Caco-2 (cell line): Measurements from ENCODE around the gene SPATA32. TPM values are rescaled to one million over a fixed set of nuclear protein-coding genes. Genes with fewer than 3 reads are reported as not detected.

Experiments used
- BruUV-seq: library from RNA; stranded (reverse); fragments of 400-500 nt; replicated peaks from 2 replicates; lab custom pipeline; 2021; lab: Mats Ljungman, UMichigan
- CTCF ChIA-PET: fragments of 300-600 bp; sonication (Branson Sonifier 250); formaldehyde crosslinking; loops from one replicate; lab custom pipeline; 2022; ENCODE audit warnings: antibody characterized with exemption; lab: Charles Lee
- POLR2A ChIA-PET: fragments of 300-600 bp; sonication (Branson Sonifier 250); formaldehyde crosslinking; loops from one replicate; lab custom pipeline; 2022; ENCODE audit warnings: antibody characterized with exemption; lab: Charles Lee
- DNase-seq, 2 experiments: peaks; one replicate each; pipeline versions ENCODE4 v3.0.0 to v3.0.0-alpha.2; 2020 to 2022
- H3K27me3 ChIP-seq: replicated peaks from 2 replicates; pipeline ENCODE4 v1.6.0; 2011; ENCODE audit warnings: low read length; ENCODE audit not compliant: control insufficient read depth, insufficient read depth
- H3K36me3 ChIP-seq: 2 replicates; pipeline ENCODE4 v1.5.1; 2011; ENCODE audit warnings: low read length; ENCODE audit not compliant: control insufficient read depth, insufficient read depth
- H3K4me1 ChIP-seq: fragments of 250-450 bp; sonication (Bioruptor Pico); 2 replicates; pipeline ENCODE4 v1.5.1; 2020; ENCODE audit warnings: mild to moderate bottlenecking
- H3K4me3 ChIP-seq: 2 replicates; pipeline ENCODE4 v1.5.1; 2011; ENCODE audit warnings: low read depth, mild to moderate bottlenecking, control low read depth, low read length
- H3K9me3 ChIP-seq: fragments of 250-450 bp; sonication (Bioruptor Pico); 2 replicates; pipeline ENCODE4 v1.5.1; 2020; ENCODE audit warnings: mild to moderate bottlenecking, moderate library complexity
- H3K27ac Mint-ChIP-seq: one replicate; pipeline ENCODE4 v1.8.0; 2022; ENCODE audit warnings: mixed read lengths; ENCODE audit not compliant: unreplicated experiment
- H3K27me3 Mint-ChIP-seq: one replicate; pipeline ENCODE4 v1.8.0; 2022; ENCODE audit warnings: mixed read lengths; ENCODE audit not compliant: insufficient read depth, unreplicated experiment
- H3K36me3 Mint-ChIP-seq: one replicate; pipeline ENCODE4 v1.8.0; 2022; ENCODE audit warnings: mild to moderate bottlenecking, mixed read lengths; ENCODE audit not compliant: insufficient read depth, unreplicated experiment
- H3K4me1 Mint-ChIP-seq: one replicate; pipeline ENCODE4 v1.8.0; 2022; ENCODE audit warnings: low read depth, mixed read lengths; ENCODE audit not compliant: unreplicated experiment
- H3K4me3 Mint-ChIP-seq: one replicate; pipeline ENCODE4 v1.8.0; 2022; ENCODE audit warnings: mild to moderate bottlenecking, moderate library complexity, mixed read lengths; ENCODE audit not compliant: unreplicated experiment
- H3K9me3 Mint-ChIP-seq: one replicate; pipeline ENCODE4 v1.8.0; 2022; ENCODE audit warnings: mixed read lengths; ENCODE audit not compliant: unreplicated experiment
- intact Hi-C: fragments of 100-400 bp; cut with micrococcal nuclease; formaldehyde crosslinking; loops from one replicate; pipeline ENCODE4 v1.10.0; 2022; ENCODE audit not compliant: unreplicated experiment
- total RNA-seq: library from RNA; stranded (reverse); gene quantifications from 2 replicates; pipeline ENCODE4 v1.2.3, GENCODE V29; 2022
- TF ChIP-seq, protein P1 (sequence below), 2 experiments: fragments of 200-600 bp in 1 of 2; IDR thresholded peaks; 1 replicate in 1 of 2; 2 replicates in 1 of 2; pipeline versions ENCODE4 v1.5.1 to v1.8.0; 2011 to 2022; ENCODE audit warnings: antibody characterized with exemption in 1 of 2, control low read depth in 1 of 2, inconsistent platforms in 1 of 2, low read depth in 1 of 2, low read length in 1 of 2, mild to moderate bottlenecking in 1 of 2, moderate library complexity in 1 of 2; ENCODE audit not compliant: insufficient read depth in 1 of 2, severe bottlenecking in 1 of 2, unreplicated experiment in 1 of 2

The SPATA32 gene
- total RNA-seq, 1 experiment from 2014 or later: not detected

DNA sequence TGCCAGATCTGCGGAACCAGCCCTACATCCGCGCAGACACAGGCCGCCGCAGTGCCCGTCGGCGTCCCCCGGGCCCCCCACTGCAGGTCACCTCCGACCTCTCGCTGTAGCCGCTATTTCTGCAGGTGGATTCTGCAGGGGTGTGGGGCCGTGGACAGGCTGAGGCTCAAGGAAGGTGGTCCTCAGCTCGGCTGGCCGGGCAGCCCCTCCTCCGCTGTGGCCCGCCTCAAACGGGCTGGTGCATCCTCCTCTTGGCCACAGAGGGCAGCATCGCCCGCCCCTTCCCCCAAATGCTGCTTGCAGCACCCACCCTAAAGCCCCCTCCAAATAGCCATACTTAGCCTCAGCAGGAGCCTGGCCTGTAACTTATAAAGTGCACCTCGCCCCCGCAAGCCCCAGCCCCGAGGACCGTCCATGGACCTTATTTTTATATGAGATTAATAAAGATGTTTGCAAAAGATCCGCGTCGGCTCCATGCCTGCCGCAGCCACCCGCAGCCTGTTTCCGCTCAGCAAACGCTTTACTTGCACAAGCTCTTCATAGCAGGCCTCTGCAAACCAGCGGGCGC is 14.9 kb downstream of the SPATA32 start:
- H3K36me3 ChIP-seq: peaks cover 2% of the 10 kb centered on the region; the same call in 1 of the 2 replicates
- TSS peak; percentile 53 for BruUV-seq
- H3K27ac Mint-ChIP-seq: peak overlapping the region; percentile 92
- intact Hi-C loops: loop anchor here (1.0 to 2.0 kb wide), 3 partner anchors 70 to 178 kb away; partner anchors contain the start of gene MAP3K14
- peaks cover 10% of the 10 kb centered on the region for H3K4me1 Mint-ChIP-seq
- H3K9me3 Mint-ChIP-seq: no peaks in the 10 kb centered on the region
- POLR2A ChIA-PET: interaction anchor here (1.3 to 1.9 kb wide), 2 partner anchors 70 to 99 kb away, joined by 6 to 7 read pairs; partner anchors contain the start of genes HEXIM1 and MAP3K14
- TF ChIP-seq, protein P1, sequence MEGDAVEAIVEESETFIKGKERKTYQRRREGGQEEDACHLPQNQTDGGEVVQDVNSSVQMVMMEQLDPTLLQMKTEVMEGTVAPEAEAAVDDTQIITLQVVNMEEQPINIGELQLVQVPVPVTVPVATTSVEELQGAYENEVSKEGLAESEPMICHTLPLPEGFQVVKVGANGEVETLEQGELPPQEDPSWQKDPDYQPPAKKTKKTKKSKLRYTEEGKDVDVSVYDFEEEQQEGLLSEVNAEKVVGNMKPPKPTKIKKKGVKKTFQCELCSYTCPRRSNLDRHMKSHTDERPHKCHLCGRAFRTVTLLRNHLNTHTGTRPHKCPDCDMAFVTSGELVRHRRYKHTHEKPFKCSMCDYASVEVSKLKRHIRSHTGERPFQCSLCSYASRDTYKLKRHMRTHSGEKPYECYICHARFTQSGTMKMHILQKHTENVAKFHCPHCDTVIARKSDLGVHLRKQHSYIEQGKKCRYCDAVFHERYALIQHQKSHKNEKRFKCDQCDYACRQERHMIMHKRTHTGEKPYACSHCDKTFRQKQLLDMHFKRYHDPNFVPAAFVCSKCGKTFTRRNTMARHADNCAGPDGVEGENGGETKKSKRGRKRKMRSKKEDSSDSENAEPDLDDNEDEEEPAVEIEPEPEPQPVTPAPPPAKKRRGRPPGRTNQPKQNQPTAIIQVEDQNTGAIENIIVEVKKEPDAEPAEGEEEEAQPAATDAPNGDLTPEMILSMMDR (IDR thresholded peaks at IDR 0.05; ENCODE audit: insufficient read depth in 1 of 2, low read depth in 1 of 2, low read length in 1 of 2, severe bottlenecking in 1 of 2, unreplicated experiment in 1 of 2): peak; percentile 56 to 78
- peaks cover 11% of the 10 kb centered on the region for H3K4me1 ChIP-seq
- H3K27me3 ChIP-seq: no peaks in the 10 kb centered on the region
- H3K36me3 Mint-ChIP-seq: peaks cover 17% of the 10 kb centered on the region
- H3K27me3 Mint-ChIP-seq: peaks cover 3% of the 10 kb centered on the region
- peak overlapping the region; percentile 81 for H3K4me3 Mint-ChIP-seq
- no peaks in the 10 kb centered on the region for H3K9me3 ChIP-seq
- CTCF ChIA-PET: interaction anchor here (0.6 to 2.0 kb wide), 14 partner anchors 9 to 581 kb away, joined by 3 to 13 read pairs (median 4); partner anchors contain the start of gene ACBD4
- peak overlapping the region; percentile 63 for H3K4me3 ChIP-seq
- peak in 1 of 2 experiments; percentile 69 for DNase-seq

DNA sequence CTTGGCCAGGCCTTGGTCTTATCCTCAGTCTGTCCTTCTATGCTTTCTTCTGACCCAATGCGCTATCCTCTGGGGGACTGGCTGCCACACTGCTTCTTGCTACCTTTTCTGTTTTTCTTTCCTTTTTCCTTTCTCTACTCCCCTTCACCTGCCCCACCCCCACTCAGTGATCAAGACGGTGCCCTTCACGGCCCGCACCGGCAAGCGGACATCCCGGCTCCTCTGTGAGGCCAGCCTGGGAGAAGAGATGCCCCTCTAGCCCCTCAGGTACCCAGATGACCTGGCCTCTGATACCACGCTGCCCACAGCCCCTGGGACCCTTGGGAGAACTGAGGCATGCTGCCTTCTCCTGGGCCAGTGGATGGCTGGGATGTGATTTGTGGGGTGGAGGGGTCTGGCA is 15.6 kb downstream of the SPATA32 start:
- ChIA-PET CTCF (interaction anchor here (0.9 to 1.7 kb wide), 4 partner anchors 10 to 179 kb away, joined by 4 to 7 read pairs (median 6); no protein-coding TSS in a partner anchor), POLR2A (interaction anchor here (1.3 kb wide), 1 partner anchor 71 kb away, joined by 6 read pairs; the partner anchor contains the start of gene MAP3K14)
- H3K27me3 ChIP-seq: no peaks in the 10 kb centered on the region
- intact Hi-C loops: loop anchor here (2.0 kb wide), 1 partner anchor 178 kb away; no protein-coding TSS in a partner anchor
- no TSS peak for BruUV-seq
- peaks cover 2% of the 10 kb centered on the region; the same call in 1 of the 2 replicates for H3K36me3 ChIP-seq
- H3K4me3 ChIP-seq: peak overlapping the region; percentile 63
- Mint-ChIP-seq H3K27ac (peak overlapping the region; percentile 92), H3K9me3 (no peaks in the 10 kb centered on the region), H3K27me3 (peaks cover 3% of the 10 kb centered on the region), H3K36me3 (peaks cover 17% of the 10 kb centered on the region), H3K4me3 (peak overlapping the region; percentile 81), H3K4me1 (peaks cover 10% of the 10 kb centered on the region)
- TF ChIP-seq, protein P1 (IDR thresholded peaks at IDR 0.05; ENCODE audit: insufficient read depth in 1 of 2, low read depth in 1 of 2, low read length in 1 of 2, severe bottlenecking in 1 of 2, unreplicated experiment in 1 of 2): no peak
- no peak for DNase-seq
- peaks cover 13% of the 10 kb centered on the region for H3K4me1 ChIP-seq
- H3K9me3 ChIP-seq: no peaks in the 10 kb centered on the region

DNA sequence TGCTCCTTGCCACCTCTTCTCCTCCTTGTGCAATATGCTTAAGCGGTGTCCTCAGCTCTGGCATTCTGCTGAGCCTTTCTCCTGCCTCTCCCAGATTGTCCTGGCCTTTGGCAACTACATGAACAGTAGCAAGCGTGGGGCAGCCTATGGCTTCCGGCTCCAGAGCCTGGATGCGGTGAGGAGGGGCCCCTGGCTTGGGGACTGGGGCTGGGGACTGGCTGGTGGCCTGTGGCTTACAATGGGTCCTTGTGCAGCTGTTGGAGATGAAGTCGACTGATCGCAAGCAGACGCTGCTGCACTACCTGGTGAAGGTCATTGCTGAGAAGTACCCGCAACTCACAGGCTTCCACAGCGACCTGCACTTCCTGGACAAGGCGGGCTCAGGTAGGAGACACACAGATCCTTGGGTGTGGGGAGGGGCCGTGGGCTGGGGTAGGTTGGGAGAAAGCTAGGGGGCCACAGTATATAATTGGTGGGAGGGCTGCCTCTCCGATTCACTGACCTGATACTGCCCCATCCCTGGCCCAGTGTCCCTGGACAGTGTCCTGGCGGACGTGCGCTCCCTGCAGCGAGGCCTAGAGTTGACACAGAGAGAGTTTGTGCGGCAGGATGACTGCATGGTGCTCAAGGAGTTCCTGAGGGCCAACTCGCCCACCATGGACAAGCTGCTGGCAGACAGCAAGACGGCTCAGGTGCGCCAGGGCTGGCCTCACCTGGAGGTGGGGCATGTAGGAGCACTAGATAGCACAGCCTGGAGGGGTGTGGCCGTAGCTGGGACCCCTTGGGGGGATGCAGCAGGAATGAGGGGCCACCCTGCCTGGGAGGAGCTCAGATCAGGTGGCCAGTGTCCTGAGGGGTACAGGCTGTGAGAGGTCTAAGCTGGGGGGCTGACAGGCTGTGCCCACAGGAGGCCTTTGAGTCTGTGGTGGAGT is 16.9 kb downstream of the SPATA32 start:
- ChIA-PET POLR2A (no interaction called here), CTCF (interaction anchor here (0.9 kb wide), 1 partner anchor 73 kb away, joined by 4 read pairs; no protein-coding TSS in a partner anchor)
- Mint-ChIP-seq H3K27ac (no peak overlapping the region), H3K9me3 (no peaks in the 10 kb centered on the region), H3K4me3 (no peak overlapping the region), H3K27me3 (peaks cover 3% of the 10 kb centered on the region), H3K36me3 (peaks cover 21% of the 10 kb centered on the region), H3K4me1 (peaks cover 10% of the 10 kb centered on the region)
- Histone ChIP-seq H3K4me1 (peaks cover 16% of the 10 kb centered on the region), H3K9me3 (no peaks in the 10 kb centered on the region), H3K36me3 (no peaks in the 10 kb centered on the region), H3K27me3 (no peaks in the 10 kb centered on the region), H3K4me3 (no peak overlapping the region)
- no TSS peak for BruUV-seq
- intact Hi-C loops: no loop called here
- TF ChIP-seq, protein P1 (IDR thresholded peaks at IDR 0.05; ENCODE audit: insufficient read depth in 1 of 2, low read depth in 1 of 2, low read length in 1 of 2, severe bottlenecking in 1 of 2, unreplicated experiment in 1 of 2): no peak
- no peak for DNase-seq
